HFF-Myc (cell line): Measurements from ENCODE around the gene MLPH.

ENCODE experiments used
- DNase-seq: peaks from one replicate; pipeline ENCODE4 v3.0.0-alpha.2; 2011; ENCODE audit warnings: low read depth; ENCODE audit errors: extremely low read depth
- H3K4me3 ChIP-seq: replicated peaks from 2 replicates; pipeline ENCODE4 v1.5.1; 2011; ENCODE audit warnings: low read depth, mild to moderate bottlenecking, control low read depth, low read length
- CTCF ChIP-seq: IDR thresholded peaks from 2 replicates; pipeline ENCODE4 v1.5.1; 2012; ENCODE audit warnings: mild to moderate bottlenecking, low read depth, low read length, control low read depth; ENCODE audit errors: missing control alignments

MLPH gene

GRCh38 chr2:237536617-237537016, 49.6 kb downstream of the MLPH start:
- no peak overlapping the region for H3K4me3 ChIP-seq
- TF ChIP-seq CTCF: no peak
- no peak for DNase-seq

- no peak overlapping the region for H3K4me3 ChIP-seq
- TF ChIP-seq CTCF: no peak
- no peak for DNase-seq
Measured at GRCh38 chr2:237538001-237538720, 51.1 kb downstream of the MLPH start.

- no peak for DNase-seq
- no peak for TF ChIP-seq CTCF
- H3K4me3 ChIP-seq: no peak overlapping the region
Measured at GRCh38 chr2:237538901-237539300, 51.9 kb downstream of the MLPH start.

- no peak overlapping the region for H3K4me3 ChIP-seq
- TF ChIP-seq CTCF: no peak
- DNase-seq: no peak
Measured at GRCh38 chr2:237539681-237540080, 52.6 kb downstream of the MLPH start.

GRCh38 chr2:237540223-237540775, 53.2 kb downstream of the MLPH start:
- DNase-seq: no peak
- TF ChIP-seq CTCF: no peak
- no peak overlapping the region for H3K4me3 ChIP-seq

- no peak overlapping the region for H3K4me3 ChIP-seq
- DNase-seq: peak; percentile 87
- no peak for TF ChIP-seq CTCF
Measured at GRCh38 chr2:237540823-237541222, 53.8 kb downstream of the MLPH start.
